GM21390 (cell line): ENCODE data around the gene STXBP6.

Source experiments
- ATAC-seq: cut with Tn5 transposase; IDR thresholded peaks from one replicate; pipeline ENCODE4 v1.9.1; 2021; ENCODE audit not compliant: unreplicated experiment

Gene STXBP6

DNA sequence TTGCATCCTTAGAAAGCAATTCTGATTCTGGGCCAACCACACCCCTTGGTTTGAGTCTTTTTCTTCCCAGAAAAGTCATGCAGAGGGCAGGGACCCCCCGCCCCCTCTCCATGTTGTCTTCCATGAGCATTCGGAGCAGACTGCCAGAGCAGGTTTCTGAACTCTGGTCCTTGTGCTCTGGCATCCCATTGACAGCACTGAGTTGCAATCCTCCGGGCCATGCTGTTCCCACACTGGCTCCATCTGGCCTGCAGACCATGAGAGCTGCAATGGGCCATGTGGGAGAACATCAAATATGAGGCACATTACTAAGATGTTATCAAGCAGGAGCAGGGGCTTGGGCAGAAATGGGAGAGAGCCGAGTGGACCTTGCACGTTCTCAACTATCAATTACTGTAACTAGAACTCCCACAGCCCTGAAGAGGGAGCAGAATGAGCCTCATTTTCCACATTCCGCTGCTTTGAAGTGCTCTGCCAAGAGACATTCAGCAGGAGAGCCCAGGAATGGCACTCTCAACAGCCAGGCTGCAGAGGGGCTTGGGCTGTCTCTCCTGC lies 157.4 kb downstream of the STXBP6 start:
- ATAC-seq: no peak

DNA sequence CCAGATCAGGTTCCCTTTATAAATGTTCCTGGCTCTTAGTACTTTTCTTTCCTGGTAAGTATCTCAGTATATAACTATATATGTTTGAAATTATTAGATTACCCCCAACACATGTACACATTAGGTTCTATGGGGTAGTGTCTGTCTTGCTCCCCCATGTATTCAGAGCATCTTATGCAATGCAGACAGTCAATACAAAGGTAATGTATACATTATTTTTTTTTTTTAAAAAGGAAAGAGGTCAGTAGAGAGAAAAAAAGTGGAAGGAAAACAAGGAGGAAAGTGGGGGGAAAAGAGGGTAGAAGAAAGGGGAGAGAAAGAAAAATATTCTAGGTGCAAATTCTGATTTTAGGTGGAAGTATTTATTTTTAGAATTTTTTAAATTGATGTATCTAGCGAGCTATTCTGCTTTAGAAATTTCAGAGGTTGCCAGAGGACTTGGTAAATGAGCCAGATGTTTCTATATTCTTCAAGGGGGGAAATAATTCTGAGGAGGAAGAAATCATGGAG lies 157.9 kb downstream of the STXBP6 start:
- ATAC-seq: no peak

DNA sequence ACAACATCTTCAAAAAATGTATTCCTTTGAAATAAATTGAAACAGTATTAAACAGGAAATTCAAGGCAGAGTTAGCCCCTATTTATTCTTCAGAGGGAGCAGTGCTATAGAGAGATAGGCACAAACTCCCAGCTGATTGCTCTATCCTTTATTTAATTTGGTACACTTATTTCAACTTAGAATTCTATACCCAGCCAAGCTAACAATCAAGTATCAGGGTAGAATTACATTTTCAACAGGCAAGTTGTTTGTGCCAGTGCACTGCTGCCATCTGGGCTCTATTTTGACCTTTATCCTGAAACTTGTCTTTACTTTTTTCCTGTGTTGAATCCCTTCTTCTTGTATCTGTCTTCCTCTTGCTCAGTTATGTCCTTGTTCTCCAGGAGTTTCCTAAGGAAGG lies 159.2 kb downstream of the STXBP6 start:
- ATAC-seq: no peak

DNA sequence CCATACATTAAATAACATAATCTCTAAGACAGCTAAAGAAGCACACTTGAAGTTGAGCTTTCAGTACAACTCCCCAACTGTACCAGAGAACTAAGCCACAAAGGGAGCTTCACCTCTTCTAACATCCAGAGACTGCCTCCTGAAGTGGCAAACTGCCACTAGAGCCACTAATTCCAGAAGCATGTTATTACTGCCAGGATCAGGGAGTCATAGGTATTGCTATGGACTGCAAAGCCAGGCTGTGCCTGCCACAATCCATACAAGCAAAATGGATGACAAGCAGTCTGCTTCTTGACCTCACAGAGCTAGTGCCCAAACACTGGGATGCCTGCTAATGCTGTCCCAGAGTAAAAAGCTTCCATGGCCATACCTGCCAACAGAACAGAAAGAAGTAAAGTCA lies 160.1 kb downstream of the STXBP6 start:
- no peak for ATAC-seq

DNA sequence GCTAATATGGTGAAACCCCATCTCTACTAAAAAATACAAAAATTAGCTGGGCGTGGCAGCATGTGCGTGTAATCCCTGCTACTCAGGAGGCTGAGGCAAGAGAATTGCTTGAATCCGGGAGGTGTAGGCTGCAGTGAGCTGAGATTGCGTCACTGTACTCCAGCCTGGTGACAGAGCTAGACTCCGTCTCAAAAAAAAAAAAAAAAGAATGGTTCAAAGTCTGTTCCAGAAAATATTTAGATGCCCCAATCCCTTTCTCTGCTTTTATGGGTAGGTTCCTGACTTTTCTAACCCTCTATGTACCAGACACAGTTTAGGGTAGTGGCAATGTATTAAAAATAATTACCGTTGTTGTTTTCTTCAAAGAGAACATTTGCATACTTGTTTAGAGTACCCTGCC lies 161.4 kb downstream of the STXBP6 start:
- ATAC-seq: no peak

DNA sequence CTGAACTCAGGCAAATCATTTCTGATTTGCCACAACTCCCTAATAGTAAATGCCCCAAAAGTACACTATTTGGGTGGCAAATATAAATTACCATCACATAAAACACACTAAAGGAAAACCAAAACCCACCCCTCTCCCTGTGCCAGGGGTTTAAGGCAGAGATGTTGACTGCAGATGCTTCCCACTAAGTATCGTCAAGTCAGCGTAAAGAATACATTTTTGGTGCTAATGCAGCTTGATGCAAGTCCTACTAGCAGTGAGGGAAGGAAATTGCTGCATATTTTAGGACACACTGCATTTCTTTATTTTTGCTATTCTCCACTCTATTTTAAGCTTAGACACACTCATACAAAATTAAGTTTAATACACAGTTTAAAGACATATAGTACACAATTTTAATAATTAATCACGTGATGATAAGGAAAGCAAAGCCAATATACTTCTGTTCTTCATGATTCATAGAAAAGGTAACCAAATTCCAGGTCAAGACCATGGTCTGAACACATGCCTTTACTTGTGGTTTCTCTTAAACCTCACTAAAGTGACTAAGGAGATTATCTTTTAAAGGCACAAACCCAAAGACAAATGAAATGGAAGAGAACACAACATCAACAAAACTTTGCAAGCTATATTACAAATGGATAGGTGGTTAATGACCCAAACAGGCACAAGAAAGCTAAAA lies 162.2 kb downstream of the STXBP6 start:
- no peak for ATAC-seq

DNA sequence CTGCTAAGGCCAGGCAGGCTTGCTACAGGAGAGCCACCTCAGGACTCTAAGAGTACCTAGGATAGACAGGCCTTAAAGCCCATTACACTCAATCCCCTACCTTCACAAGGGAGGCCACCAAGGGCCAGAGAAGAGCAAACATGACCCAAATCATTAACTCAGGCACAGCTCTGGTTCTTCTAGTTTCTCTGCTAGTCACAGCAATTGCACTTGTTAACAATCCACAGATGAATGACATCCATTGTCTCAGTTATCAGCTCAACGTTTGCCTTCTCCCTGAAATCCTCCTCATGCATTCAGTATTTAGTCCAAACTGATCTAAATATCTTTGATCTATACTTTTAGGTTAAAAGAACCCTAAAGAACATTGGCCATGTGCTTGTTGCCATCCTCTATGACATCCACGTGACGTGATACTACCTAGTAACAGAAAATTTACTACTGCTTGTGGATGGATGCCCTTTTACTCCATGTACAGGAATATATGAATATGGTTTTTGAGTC lies 164.5 kb downstream of the STXBP6 start:
- no peak for ATAC-seq

DNA sequence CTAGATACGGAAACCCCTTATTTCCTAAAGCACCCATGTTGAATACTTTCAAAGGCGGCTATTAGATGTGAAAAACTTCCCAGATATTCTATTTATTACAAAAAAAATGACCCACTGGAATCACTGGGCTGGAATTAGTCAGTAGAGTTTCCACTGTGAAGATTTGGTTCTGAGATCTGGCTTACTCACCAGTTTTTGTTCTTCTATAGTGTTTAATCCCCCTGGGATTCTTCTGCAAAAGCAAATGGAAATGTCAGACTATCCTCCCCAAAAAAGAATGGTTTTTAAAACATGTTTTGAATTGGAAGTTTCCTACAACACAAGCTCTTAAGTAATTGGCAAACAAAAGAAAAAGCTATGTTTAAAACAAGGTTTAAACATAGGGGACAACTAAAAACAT lies 166.4 kb downstream of the STXBP6 start:
- no peak for ATAC-seq

DNA sequence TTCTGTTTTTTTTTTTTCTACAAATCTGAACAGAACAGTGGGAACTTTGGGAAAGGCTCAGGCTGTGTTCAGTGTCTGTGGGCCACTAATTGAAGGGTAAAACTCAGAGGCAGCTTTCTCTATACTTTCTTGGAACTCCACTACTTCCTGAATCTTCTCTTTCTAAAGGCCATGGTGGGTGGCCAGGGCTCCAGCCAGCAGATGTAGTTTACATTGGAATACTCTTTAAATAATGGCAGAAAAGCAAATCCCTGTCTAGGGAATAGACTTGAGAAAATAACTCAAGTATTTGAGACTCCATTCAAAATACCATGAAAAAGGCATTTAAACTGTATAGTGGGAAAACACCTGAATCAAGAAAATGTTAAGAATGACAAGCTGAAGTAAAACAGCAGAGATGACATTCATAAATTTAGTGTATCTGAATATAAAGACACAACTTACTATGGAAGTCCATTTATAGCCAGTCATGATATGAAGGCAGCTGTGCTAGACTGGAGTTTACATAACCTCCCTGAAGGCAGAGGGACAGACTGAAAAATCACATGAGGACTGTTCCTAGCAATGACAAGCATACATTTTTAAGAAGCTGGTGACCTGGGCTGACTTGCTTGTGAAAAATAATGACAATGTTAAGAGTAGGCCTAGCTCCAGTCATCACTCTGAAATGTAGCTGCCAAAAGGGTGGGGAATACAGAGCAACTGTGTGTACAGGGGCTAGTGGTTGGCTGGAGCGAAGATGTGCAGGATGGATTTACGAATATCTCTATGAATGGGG lies 168.6 kb downstream of the STXBP6 start:
- no peak for ATAC-seq

DNA sequence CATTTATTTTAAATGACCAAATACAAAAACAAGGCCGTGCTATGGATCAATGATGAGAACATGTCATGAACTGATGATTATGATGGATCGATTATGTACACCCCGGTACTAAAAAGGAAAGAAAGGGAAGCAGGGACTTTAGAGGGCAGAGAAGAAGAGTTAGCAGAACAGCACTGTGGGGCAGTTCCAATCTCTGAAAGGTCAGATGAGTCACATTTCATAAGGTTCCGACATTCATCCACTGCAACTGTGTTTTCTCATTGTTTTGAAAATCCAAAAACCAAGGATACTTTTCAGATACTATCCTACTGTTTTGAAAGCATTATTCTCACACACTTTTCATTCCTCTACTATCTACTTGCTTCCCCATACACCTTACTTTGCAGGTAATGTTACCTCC lies 169.3 kb downstream of the STXBP6 start:
- ATAC-seq: no peak

DNA sequence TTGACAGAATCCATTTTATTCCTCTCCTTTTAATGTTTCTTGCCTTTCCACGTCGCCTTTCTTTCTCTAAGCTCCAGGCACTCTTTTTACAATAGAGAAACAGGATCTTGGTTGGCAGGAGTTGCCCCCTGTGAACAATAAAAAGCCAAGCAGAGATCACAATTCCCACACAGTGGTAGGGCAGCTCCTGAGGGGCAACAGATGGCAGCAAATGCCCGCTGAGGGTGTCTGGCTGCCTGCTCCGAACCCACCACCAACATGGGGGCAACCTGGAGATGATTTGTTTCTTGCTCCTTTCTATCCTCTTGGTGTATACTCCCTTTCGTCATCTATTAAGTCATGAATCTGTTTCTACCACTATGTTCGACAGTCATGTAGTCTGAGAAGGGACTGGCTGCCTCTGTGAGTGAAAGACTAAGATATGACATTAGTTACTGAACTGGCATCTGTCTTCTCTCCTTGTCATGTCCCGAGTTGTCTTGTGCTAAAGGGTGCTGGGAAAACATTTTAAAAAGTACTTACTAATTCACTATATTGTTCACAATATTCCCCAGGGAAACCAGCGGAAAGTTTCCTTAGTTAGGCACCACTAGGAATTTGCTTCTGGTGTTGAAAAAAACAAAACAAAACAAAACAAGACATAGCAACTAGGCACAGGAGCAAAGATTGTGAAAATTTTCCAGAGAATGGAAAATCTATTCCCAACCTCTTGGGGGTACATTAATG lies 170.1 kb downstream of the STXBP6 start:
- no peak for ATAC-seq

DNA sequence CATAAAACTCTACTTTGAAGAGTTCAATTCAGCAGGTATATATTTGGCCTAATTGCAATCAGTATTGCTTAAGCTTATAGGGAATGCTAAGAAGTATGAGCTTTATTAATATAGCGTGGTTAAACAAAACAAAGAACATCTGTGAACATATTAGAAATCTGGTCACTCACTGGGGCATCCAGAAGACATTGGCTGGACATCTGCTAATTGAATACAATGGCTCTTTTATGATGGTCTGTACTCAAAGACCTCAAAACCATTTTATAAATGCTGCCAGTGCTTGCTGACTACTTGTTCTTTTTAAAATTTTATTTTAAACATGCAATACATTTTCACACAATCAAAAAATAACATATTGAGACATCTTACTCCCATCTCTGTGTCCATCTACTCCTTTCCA lies 173.0 kb downstream of the STXBP6 start:
- no peak for ATAC-seq

DNA sequence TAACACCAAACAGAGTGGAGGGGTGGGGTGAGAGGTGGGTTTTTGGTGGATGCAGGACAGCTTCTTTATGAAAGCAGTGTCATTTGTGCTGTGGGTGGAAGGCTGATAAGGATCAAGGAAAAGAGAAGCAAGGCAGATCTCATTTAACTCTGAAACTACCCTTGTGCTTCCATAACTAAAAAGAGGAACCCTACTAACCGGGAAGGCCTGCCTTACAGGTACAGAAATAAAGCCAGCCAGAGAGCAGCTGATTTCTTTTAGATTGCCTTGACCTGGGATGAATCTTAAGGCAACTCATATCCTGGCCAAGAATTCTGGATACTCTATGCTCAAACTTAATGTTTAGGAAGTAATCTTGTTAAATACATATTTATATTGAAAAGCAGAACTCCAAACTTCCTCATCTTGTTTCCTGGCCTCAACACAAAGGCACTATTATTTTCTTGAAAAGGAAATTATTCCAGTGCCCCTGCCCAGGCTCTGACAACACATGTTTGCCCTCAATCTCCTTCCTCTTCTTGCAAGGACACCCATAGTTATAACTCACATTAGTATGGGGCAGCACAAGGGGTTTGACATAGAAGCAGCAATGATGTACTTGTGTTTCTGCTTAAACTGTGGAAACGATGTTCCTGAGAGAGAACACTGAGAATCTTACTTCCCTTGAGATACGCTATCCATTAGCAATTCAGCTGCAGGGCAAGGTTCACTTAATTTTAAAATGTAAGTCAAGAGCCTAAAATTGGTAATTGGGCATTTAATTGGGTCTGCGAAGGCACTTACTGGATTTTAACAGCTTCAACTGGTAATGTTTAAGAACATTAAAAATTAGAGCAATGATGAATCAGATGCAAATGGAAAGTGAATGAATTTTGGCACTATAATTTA lies 173.7 kb downstream of the STXBP6 start:
- no peak for ATAC-seq

DNA sequence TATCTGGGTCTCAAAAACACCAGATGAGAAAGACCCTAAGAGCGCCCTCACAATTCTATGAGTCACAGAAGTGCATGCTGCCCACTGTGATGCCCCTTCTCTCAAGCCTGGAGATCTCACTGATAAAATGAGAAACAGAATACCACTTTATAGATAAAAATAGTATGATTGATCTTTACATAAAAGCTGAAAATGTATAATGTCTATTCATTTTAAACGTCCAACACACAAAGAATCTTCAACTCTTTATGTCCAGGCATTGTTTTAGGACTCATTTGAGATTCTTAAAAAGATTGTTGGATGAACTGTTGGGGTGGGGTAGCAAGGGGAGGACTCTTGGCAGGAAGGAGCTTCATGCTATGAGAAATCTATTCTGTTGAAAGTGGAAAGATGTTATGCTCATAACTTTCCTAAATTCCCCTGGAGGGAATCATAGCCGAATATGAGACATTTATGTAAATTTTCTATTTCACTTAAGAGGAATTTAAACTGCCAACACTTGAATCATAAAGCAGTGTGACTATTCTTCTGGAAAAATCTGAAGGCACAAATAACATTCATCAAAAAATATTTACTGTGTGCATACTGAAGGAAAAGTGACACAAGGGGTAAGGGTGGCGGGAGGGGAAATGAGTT lies 174.6 kb downstream of the STXBP6 start:
- no peak for ATAC-seq

DNA sequence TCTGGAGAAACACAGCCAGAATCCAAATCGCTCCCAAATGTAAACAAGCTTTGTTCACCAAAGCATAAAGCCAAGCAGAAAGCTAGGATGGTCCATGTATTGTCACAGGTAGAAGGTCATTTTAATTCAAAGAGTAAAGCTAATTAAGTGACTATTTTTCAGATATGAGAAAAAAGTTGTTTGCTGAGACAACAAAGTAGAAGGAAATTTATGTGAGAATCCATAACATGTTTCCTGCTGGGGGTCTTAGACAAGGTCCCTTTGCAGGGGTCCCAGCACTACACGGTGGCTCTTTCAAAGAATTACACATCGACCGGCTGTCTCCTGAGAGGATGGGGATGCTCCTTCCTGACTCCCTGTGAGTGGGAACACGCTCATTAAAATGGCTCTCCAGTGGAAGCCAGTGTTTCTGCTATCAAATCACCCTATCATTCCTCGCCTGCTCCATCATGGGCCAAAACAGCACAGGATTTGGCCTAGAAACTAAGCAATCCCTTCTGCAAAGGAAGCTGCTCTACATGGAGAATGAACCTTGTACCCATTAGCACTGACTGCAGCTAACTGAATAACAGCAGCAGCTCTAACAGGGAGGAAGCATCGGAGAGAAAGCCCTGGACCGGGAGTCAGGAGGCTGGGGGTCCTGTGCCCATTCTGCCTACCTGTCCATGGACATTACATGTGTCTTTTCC lies 175.3 kb downstream of the STXBP6 start:
- no peak for ATAC-seq

DNA sequence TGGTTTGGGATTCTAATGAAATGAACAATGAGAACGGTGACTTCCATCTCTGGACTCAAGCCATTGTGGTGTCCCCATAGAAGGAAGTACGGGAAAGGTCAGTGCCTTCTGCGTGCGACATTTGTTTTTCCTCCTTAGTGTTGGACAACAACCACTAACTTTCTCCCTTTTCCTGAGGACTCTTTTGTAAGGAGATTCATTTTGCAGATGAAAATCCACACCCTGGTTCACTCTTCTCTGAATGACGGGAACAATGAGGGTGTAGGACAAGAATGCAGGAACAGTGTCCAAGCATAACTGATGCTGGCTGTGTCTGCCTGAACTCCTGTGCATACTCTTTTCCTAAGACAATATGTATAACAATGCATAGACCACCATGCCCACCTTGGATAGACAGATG lies 176.4 kb downstream of the STXBP6 start:
- ATAC-seq: no peak

DNA sequence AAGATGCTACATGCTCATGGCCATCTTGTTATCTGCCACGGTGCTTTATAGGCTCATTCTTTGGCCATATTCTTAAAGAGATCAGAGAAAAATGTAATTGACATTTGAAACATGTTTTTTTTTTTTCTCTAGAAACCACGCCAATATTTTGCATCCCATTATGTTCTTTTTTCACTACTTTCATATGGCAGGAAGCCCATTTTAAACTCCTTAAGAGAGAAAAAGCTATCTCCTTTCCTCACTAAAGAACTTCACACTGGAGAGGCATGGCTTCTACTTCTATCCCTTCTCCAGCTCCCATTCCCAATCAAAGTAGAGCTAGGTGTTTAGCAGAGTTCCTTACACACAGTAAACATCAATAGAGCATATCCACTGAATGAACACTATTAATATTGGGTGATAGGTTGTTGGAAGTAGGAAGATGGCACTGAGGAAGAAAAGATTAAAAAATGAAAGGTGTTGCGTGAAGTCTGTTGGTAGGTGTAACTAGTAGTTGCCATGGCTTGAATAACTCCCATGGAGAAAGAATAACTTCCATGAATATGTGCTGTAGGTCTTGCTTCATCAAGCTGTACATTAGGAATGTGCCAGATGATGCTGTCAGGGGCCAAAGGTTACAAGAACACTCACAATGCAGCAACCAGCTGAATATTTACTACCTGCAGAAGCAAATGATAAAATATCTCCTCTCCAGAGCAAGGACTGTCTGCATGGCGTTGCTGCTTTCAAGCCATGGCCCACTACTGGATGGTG lies 178.8 kb downstream of the STXBP6 start:
- ATAC-seq: no peak

DNA sequence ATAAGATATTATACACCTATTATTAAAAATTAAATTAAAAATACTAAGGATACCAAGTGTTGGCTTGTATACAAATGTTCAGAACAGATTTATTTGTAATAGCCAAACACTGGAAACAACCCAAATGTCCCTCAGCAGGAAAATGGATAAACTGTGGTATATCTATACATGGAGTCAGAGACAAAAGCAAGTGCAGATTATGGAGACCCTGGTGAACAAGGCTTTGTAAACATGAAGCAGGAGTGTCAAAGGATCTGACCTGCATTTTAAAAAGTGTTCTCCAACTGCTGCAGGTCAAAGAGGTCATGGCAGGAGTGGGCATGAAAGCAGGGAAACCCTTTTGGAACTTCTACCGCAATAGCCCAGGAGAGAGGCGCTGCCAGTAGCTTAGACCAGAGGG lies 181.6 kb downstream of the STXBP6 start:
- ATAC-seq: no peak
